Urothelium cell line (cell line): ENCODE results near the gene HLA-DRB5.
"Not testable (repeated sequence)": the region's sequence is repeated elsewhere in the genome, so short reads cannot be mapped to it uniquely, and the experiment has no call there.

Source experiments
- DNase-seq: peaks from one replicate; pipeline ENCODE4 v3.0.0; 2011; ENCODE audit warnings: low spot score, mixed read lengths
- FAIRE-seq: peaks from 2 replicates; lab custom pipeline; 2011; peaks lifted over from hg19 to GRCh38; lab: Jason Lieb, UNC

Gene HLA-DRB5

GRCh38 chr6:32529697-32530430 is at the start of gene HLA-DRB5:
HLA-DRB5 (minus strand) TSS chr6:32530287; CDS start chr6:32530224, 63 bp downstream.
- FAIRE-seq (no peak), DNase-seq (no peak)

GRCh38 chr6:32578962-32579361 is 48.9 kb upstream of the HLA-DRB5 start:
- no peak for DNase-seq
- FAIRE-seq: no peak

- FAIRE-seq, DNase-seq: not testable (repeated sequence)
Observed at GRCh38 chr6:32577493-32577892, 47.4 kb upstream of the HLA-DRB5 start.

DNA sequence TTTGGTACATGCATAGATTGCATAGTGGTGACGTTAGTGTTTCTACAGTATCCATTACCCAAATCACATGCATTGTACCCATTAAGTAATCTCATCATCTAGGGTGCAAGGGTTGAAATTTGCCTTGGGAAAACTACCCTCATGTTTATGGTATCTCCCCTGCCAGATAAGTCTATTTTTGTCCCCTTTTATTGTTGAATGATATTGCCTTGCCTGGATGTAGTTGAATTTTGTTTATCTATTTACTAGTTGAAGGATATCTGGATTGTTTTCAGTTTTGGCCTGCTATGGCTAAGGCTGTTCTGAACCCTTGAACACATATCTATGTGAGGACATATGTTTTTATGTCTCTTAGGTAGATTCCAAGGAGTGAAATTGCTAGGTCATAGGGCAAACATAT is 46.2 kb upstream of the HLA-DRB5 start:
- DNase-seq (no peak), FAIRE-seq (no peak)

DNA sequence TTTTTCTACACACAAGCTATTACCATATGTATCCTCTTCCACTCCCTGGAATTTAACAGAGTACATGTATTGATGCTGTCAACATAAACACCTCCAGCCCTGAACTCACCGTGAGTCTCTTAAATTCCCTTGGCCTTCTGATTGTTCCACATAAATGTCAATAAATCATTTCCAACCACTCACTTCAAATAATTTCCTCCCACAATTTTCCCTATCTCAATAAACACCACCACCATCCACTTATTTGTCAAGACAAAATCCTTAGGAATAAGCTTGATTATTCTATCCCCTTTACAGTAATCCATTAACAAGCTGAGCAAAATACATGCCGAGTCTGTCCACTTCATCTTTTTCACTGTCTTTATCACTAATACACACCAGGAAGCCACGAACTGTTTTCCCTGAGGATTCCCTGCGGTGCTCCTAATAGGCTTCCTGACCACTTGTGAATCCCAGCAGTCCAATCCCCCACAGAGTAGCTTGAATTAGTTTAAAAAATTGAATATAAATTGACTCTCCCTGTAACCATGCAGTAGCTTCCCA is 40.3 kb upstream of the HLA-DRB5 start:
- DNase-seq (no peak), FAIRE-seq (no peak)

GRCh38 chr6:32568561-32568960 is 38.5 kb upstream of the HLA-DRB5 start:
- no peak for FAIRE-seq
- no peak for DNase-seq

DNA sequence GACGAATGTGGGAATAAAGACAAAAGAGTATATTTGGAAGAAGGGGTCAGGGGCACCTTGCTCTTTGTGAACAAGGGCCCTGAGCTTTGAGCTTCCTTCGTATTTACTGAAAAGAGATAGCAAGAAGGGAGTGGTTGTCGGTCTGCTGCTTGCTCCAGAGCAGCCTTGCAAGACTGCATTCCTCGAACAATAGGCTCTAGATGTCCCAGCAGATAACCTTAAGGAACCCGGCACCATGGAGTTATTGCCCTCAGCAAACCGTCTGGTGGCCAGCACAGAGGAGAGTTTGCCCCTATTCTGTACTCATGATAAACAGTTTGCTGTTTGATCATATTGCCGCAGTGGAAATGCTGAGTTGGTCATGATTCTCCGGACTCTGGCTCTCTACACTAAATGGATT is 36.9 kb upstream of the HLA-DRB5 start:
- FAIRE-seq: no peak
- DNase-seq: no peak

- DNase-seq: no peak
- no peak for FAIRE-seq
Observed at GRCh38 chr6:32565511-32565910, 35.4 kb upstream of the HLA-DRB5 start.

DNA sequence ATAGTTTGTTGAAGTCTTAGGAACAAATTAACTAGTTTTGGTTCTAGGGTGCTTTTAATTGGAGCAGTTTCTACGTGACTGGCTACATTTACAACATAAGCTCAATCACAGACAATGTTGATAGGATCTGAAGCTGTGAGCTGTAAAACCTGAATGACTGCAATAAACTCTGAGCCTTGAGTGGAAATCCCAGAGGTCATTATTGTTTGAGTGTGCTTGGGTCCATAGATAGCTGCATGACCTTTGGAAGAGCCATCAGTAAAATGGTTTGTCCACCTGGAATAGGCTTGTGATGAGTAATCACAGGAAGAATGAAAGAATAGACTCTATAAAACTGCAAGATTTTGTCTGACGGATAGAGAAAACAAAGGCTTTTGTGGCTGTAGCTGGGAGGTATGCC is 32.9 kb upstream of the HLA-DRB5 start:
- DNase-seq (no peak), FAIRE-seq (no peak)

DNA sequence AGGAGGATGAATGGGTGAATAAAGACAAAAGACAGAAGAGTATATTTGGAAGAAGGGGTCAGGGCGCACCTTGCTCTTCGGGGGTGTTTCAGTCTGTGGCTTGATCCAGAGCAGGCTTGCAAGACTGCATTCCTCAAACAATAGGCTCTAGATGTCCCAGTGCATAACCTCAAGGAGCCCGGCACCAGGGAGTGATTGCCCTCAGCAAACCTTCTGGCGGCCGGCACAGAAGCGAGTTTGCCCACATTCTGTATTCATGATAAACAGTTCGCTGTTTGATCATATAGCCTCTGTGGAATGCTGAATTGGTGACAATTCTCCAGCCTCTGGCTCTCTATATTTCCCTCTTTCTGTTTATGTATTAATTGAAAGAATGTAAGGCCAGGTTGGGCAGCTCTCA is 29.7 kb upstream of the HLA-DRB5 start:
- FAIRE-seq: no peak
- DNase-seq: no peak

GRCh38 chr6:32558426-32559057 is 28.5 kb upstream of the HLA-DRB5 start:
- FAIRE-seq (no peak), DNase-seq (no peak)

- FAIRE-seq: no peak
- DNase-seq: no peak
Observed at GRCh38 chr6:32554116-32554965, 24.3 kb upstream of the HLA-DRB5 start.

GRCh38 chr6:32553037-32553742 is 23.1 kb upstream of the HLA-DRB5 start:
- FAIRE-seq: no peak
- DNase-seq: no peak

- no peak for FAIRE-seq
- DNase-seq: no peak
Observed at GRCh38 chr6:32551410-32551809, 21.3 kb upstream of the HLA-DRB5 start.

DNA sequence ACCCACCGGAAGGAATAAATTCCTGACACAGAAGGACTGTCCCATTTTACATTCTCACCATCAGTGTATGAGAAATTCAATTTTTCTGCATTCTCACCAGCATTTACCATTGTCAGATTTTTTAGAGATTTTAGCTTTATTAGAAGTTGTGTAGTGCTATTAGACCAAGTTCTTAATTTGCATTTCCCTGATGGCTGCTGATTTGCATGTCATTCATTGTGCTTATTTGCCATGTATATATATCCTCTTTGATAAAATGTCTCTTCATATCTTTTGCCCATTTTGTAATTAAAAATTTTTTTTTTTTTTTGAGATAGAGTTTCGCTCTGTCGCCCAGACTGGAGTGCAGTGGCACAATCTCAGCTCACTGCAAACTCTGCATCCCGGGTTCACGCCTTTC is 9.8 kb upstream of the HLA-DRB5 start:
- no peak for DNase-seq
- no peak for FAIRE-seq

GRCh38 chr6:32530431-32530793 is 325 bp upstream of the HLA-DRB5 start:
- not testable (repeated sequence) for FAIRE-seq, DNase-seq

DNA sequence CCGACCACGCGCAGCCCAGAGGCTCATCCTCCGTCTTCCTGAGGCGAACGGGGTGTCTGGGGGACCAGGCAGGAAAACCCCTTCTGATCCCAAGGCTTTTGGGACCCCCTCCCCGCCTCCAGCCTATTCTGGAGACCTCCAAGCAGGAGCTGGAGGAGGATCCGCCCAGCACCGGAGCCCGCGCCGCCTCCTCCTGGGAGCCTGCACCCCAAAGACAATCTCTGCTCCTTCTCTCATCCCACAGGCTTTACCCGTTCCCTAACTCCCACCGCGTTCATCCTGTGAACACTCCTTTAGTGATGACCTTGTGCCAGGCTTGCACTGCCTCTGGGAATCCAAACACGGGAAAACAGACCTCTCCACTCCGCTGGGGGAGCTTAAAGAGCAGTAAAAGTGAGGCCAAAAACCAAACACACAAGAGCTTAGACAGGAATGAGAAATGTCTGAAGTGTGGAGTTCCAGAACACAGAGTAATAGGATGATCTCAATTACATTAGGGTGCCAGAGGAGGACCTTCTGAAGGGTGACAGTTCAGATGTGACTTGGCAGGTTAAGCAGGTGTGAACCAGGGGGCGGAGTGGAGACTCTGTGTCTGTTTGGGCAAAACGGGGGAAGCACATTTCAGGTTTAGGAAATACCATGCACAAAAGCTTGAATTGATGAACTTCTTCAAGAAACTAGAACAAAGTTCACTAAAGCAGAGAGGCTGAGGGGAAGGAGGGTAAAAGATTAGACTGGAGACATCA is 7.6 kb downstream of the HLA-DRB5 start:
- DNase-seq (no peak), FAIRE-seq (no peak)

- FAIRE-seq: no peak
- no peak for DNase-seq
Observed at GRCh38 chr6:32519910-32520258, 10.2 kb downstream of the HLA-DRB5 start.

DNA sequence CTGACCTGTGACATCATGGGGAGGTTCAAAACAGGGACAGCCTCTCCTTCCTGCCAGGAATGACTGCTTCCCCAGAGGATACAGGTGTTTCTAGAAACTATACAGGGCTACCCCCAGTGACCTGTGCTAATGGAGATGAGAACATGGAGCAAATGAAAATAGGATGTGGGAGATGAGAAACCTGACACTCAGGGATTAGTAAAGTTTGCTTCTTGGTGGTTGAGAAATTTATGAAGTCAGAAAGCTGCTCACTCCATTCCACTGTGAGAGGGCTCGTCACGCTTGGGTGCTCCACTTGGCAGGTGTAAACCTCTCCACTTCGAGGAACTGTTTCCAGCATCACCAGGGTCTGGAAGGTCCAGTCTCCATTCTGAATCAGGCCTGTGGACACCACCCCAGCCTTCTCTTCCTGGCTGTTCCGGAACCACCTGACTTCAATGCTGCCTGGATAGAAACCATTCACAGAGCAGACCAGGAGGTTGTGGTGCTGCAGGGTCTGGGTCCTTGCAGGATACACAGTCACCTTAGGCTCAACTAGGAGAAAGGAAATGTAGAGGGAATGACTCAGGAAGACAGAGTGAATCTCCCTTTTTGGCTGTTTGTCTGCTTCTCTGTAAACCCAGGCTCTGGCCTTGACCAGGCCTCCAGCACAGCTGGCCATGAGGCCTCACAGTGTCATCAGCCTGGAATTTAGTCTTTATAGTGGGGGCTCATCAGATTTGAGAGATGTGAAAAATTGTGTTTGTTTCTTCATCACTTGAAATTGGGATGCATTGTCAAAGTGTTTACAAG is 10.8 kb downstream of the HLA-DRB5 start:
- no peak for FAIRE-seq

More for the DNA sequence above, 10.8 kb downstream of the HLA-DRB5 start:
- no peak for DNase-seq
